Fibroblast of skin of abdomen (primary cell): ENCODE measurements around the gene SEMA3F.

ENCODE experiments used
- DNase-seq: peaks from one replicate; pipeline ENCODE4 v3.0.0-alpha.2; 2013

The SEMA3F gene

GRCh38 chr3:50156549-50157493, 1.7 kb downstream of the SEMA3F start:
- peak; percentile 52 for DNase-seq

GRCh38 chr3:50157827-50158529, 2.9 kb downstream of the SEMA3F start:
- peak; percentile 39 for DNase-seq

- no peak for DNase-seq
Measured at GRCh38 chr3:50158530-50159146, 3.5 kb downstream of the SEMA3F start.

- no peak for DNase-seq
Measured at GRCh38 chr3:50160561-50160983, 5.4 kb downstream of the SEMA3F start.

- no peak for DNase-seq
Measured at GRCh38 chr3:50161320-50161719, 6.2 kb downstream of the SEMA3F start.

GRCh38 chr3:50162034-50162883, 7.1 kb downstream of the SEMA3F start:
- DNase-seq: no peak

GRCh38 chr3:50163572-50164455, 8.7 kb downstream of the SEMA3F start:
- DNase-seq: peak; percentile 94

GRCh38 chr3:50164481-50164880, 9.4 kb downstream of the SEMA3F start:
- no peak for DNase-seq

GRCh38 chr3:50164984-50165909, 10.1 kb downstream of the SEMA3F start:
- peak; percentile 77 for DNase-seq

- DNase-seq: no peak
Measured at GRCh38 chr3:50165910-50166538, 10.9 kb downstream of the SEMA3F start.

- peak; percentile 58 for DNase-seq
Measured at GRCh38 chr3:50166620-50167019, 11.5 kb downstream of the SEMA3F start.

GRCh38 chr3:50167069-50167840, 12.1 kb downstream of the SEMA3F start:
- DNase-seq: no peak

- no peak for DNase-seq
Measured at GRCh38 chr3:50167841-50168209, 12.7 kb downstream of the SEMA3F start.

- DNase-seq: no peak
Measured at GRCh38 chr3:50168388-50168787, 13.3 kb downstream of the SEMA3F start.

- DNase-seq: no peak
Measured at GRCh38 chr3:50168791-50169190, 13.7 kb downstream of the SEMA3F start.

- DNase-seq: no peak
Measured at GRCh38 chr3:50169232-50169832, 14.2 kb downstream of the SEMA3F start.

- no peak for DNase-seq
Measured at GRCh38 chr3:50169858-50170257, 14.7 kb downstream of the SEMA3F start.

GRCh38 chr3:50170689-50171088, 15.6 kb downstream of the SEMA3F start:
- no peak for DNase-seq
